Measurements from ENCODE around the gene PIGR. TPM values are rescaled to one million over a fixed set of nuclear protein-coding genes. Genes with fewer than 3 reads are reported as not detected.

The PIGR gene
- total and polyA plus RNA-seq, 3 donors from 2014 or later, result 0.38 TPM; not detected in 2

- Histone ChIP-seq H3K27me3 (no peaks in the 10 kb centered on the region), H3K4me1 (no peaks in the 10 kb centered on the region), H3K4me3 (no peak overlapping the region), H3K9me3 (no peaks in the 10 kb centered on the region), H3K27ac (no peak overlapping the region), H3K36me3 (ENCODE audit: low read depth, missing control alignments) (no peaks in the 10 kb centered on the region)
- WGBS, 2 donors, result 93 to 100% methylated on average over 4 of the region's 4 CpGs
- intact Hi-C loops (cut with DNase I; ENCODE audit: low total_unique reads), result no loop called here
- no peak for TF ChIP-seq POLR2A (IDR thresholded peaks at IDR 0.05)
- no peak for TF ChIP-seq CTCF (IDR thresholded peaks at IDR 0.05)
- DNase-seq, result no peak
These were observed 487 bp downstream of the PIGR start for GRCh38 chr1:206945779-206946178.

GRCh38 chr1:206944703-206945102 is 1.6 kb downstream of the PIGR start:
- TF ChIP-seq CTCF (IDR thresholded peaks at IDR 0.05) (no peak), POLR2A (IDR thresholded peaks at IDR 0.05) (no peak)
- Histone ChIP-seq H3K4me1 (no peaks in the 10 kb centered on the region), H3K27me3 (no peaks in the 10 kb centered on the region), H3K4me3 (no peak overlapping the region), H3K9me3 (no peaks in the 10 kb centered on the region), H3K36me3 (ENCODE audit: low read depth, missing control alignments) (no peaks in the 10 kb centered on the region), H3K27ac (no peak overlapping the region)
- DNase-seq, result no peak
- WGBS, 2 donors, result 66 to 69% methylated on average over 5 of the region's 5 CpGs
- intact Hi-C loops (cut with DNase I; ENCODE audit: low total_unique reads), result no loop called here

- TF ChIP-seq POLR2A (IDR thresholded peaks at IDR 0.05) (no peak), CTCF (IDR thresholded peaks at IDR 0.05) (no peak)
- 38 to 45% methylated on average over 6 of the region's 6 CpGs for WGBS, 2 donors
- intact Hi-C loops (cut with DNase I; ENCODE audit: low total_unique reads), result no loop called here
- Histone ChIP-seq H3K36me3 (ENCODE audit: low read depth, missing control alignments) (no peaks in the 10 kb centered on the region), H3K4me3 (no peak overlapping the region), H3K27me3 (no peaks in the 10 kb centered on the region), H3K9me3 (no peaks in the 10 kb centered on the region), H3K27ac (no peak overlapping the region), H3K4me1 (no peaks in the 10 kb centered on the region)
- DNase-seq, result no peak
These were observed 4.4 kb downstream of the PIGR start for GRCh38 chr1:206941766-206942418.

- Histone ChIP-seq H3K27ac (no peak overlapping the region), H3K4me3 (no peak overlapping the region), H3K9me3 (no peaks in the 10 kb centered on the region), H3K36me3 (ENCODE audit: low read depth, missing control alignments) (no peaks in the 10 kb centered on the region), H3K4me1 (no peaks in the 10 kb centered on the region), H3K27me3 (no peaks in the 10 kb centered on the region)
- DNase-seq, result no peak
- no peak for TF ChIP-seq CTCF (IDR thresholded peaks at IDR 0.05)
- TF ChIP-seq POLR2A (IDR thresholded peaks at IDR 0.05), result no peak
- intact Hi-C loops (cut with DNase I; ENCODE audit: low total_unique reads), result no loop called here
- 89 to 91% methylated on average over 3 of the region's 3 CpGs for WGBS, 2 donors
These were observed 5.7 kb downstream of the PIGR start for GRCh38 chr1:206940588-206940936.

Measured in testis (tissue), 3 donors.